HepG2 (cell line): ENCODE results near the gene HYAL2. TPM values are rescaled to one million over a fixed set of nuclear protein-coding genes. Genes with fewer than 3 reads are reported as not detected.

ENCODE experiments used
- BRD4 ChIP-seq: sonication (generic); formaldehyde crosslinking; IDR thresholded peaks from 2 replicates; pipeline ENCODE4 v1.4.0; 2020; ENCODE audit warnings: missing genetic modification reagents
- CREB1 ChIP-seq, 2 experiments: fragments of 450-650 bp in 1 of 2; IDR thresholded peaks; 2 replicates each; pipeline ENCODE4 v1.6.1; 2016 to 2017; ENCODE audit warnings: control low read depth in 1 of 2, mild to moderate bottlenecking in 1 of 2, missing compliant biosample characterization in 1 of 2, missing genetic modification characterization in 1 of 2
- HDAC2 ChIP-seq: sonication (generic); formaldehyde crosslinking; IDR thresholded peaks from 2 replicates; pipeline ENCODE4 v1.4.0; 2020; ENCODE audit warnings: missing genetic modification reagents
- JUN ChIP-seq: sonication (generic); formaldehyde crosslinking; IDR thresholded peaks from 2 replicates; pipeline ENCODE4 v1.4.0; 2020; ENCODE audit warnings: mild to moderate bottlenecking, missing genetic modification reagents
- KDM4B ChIP-seq: sonication (generic); formaldehyde crosslinking; IDR thresholded peaks from 2 replicates; pipeline ENCODE4 v1.4.0; 2020; ENCODE audit warnings: missing genetic modification reagents
- THAP11 ChIP-seq: IDR thresholded peaks from 2 replicates; pipeline ENCODE4 v1.6.1; 2016; ENCODE audit warnings: missing biosample characterization, missing genetic modification reagents
- ZNF441 ChIP-seq: sonication (generic); formaldehyde crosslinking; IDR thresholded peaks from 2 replicates; pipeline ENCODE4 v1.7.0; 2021; ENCODE audit warnings: missing genetic modification reagents, borderline replicate concordance
- ZNF558 ChIP-seq: sonication (generic); formaldehyde crosslinking; IDR thresholded peaks from 2 replicates; pipeline ENCODE4 v1.9.0; 2022; ENCODE audit warnings: mild to moderate bottlenecking, missing genetic modification reagents, borderline replicate concordance
- ZNF670 ChIP-seq: sonication (generic); formaldehyde crosslinking; IDR thresholded peaks from 2 replicates; pipeline ENCODE4 v1.8.0; 2022; ENCODE audit warnings: mild to moderate bottlenecking, missing genetic modification reagents, borderline replicate concordance
- ZNF775 ChIP-seq: sonication (generic); formaldehyde crosslinking; IDR thresholded peaks from 2 replicates; pipeline ENCODE4 v1.4.0; 2020; ENCODE audit warnings: missing genetic modification reagents, mild to moderate bottlenecking, moderate library complexity, borderline replicate concordance
- ZNF780A ChIP-seq: sonication (generic); formaldehyde crosslinking; IDR thresholded peaks from 2 replicates; pipeline ENCODE4 v1.8.0; 2022; ENCODE audit warnings: mild to moderate bottlenecking, missing genetic modification reagents, moderate library complexity
- polyA plus RNA-seq, 8 experiments: library from polyadenylated mRNA; depleted of rRNA in 3 of 8; stranded (reverse) in 7 of 8; unstranded in 1 of 8; fragments of >200 nt; fragmentation: Illumina TruSeq in 4 of 8; extraction: Trizol in 4 of 8; gene quantifications; 2 replicates each; pipeline versions ENCODE4 v1.2.1 to v1.2.3, GENCODE V29; 2011 to 2016; ENCODE audit warnings: low read depth in 4 of 8, missing spikeins in 1 of 8, mixed read lengths in 1 of 8; ENCODE audit not compliant: insufficient read depth in 1 of 8
- total RNA-seq, 5 experiments: library from RNA; depleted of rRNA; stranded (reverse); fragments of >200 nt; fragmentation: Illumina TruSeq; extraction: Trizol; gene quantifications; 2 replicates each; pipeline ENCODE4 v1.2.3, GENCODE V29; 2016; ENCODE audit warnings: low read depth in 1 of 5
- TF ChIP-seq, protein P1 (sequence below): sonication (generic); formaldehyde crosslinking; conservative IDR thresholded peaks from 2 replicates; pipeline ENCODE4 v1.8.0; 2022; ENCODE audit warnings: low read depth, missing genetic modification reagents
- TF ChIP-seq, protein P2 (sequence below): sonication (generic); formaldehyde crosslinking; IDR thresholded peaks from 2 replicates; pipeline ENCODE4 v1.5.0; 2020; ENCODE audit warnings: mild to moderate bottlenecking, missing genetic modification reagents, borderline replicate concordance
- TF ChIP-seq, protein P3 (sequence below), 2 experiments: sonication (generic) in 1 of 2; formaldehyde crosslinking in 1 of 2; IDR thresholded peaks; 2 replicates each; pipeline versions ENCODE4 v1.4.0 to v1.6.1; 2016 to 2020; ENCODE audit warnings: borderline replicate concordance in 1 of 2, low read depth in 1 of 2, mild to moderate bottlenecking in 1 of 2, missing genetic modification reagents in 1 of 2
- TF ChIP-seq, protein P4 (sequence below): sonication (generic); formaldehyde crosslinking; IDR thresholded peaks from 2 replicates; pipeline ENCODE4 v1.8.1; 2023; ENCODE audit warnings: mild to moderate bottlenecking, inconsistent platforms, moderate library complexity, missing genetic modification reagents, borderline replicate concordance
- TF ChIP-seq, protein P5 (sequence below): sonication (generic); formaldehyde crosslinking; IDR thresholded peaks from 2 replicates; pipeline ENCODE4 v1.5.0; 2020; ENCODE audit warnings: missing genetic modification reagents, mild to moderate bottlenecking, borderline replicate concordance

Gene HYAL2
- total and polyA plus RNA-seq, 2 of the 13 experiments (the other 11 are each of a cell fraction or from before 2014, with no cell fraction given): 76.2 to 102 TPM

DNA sequence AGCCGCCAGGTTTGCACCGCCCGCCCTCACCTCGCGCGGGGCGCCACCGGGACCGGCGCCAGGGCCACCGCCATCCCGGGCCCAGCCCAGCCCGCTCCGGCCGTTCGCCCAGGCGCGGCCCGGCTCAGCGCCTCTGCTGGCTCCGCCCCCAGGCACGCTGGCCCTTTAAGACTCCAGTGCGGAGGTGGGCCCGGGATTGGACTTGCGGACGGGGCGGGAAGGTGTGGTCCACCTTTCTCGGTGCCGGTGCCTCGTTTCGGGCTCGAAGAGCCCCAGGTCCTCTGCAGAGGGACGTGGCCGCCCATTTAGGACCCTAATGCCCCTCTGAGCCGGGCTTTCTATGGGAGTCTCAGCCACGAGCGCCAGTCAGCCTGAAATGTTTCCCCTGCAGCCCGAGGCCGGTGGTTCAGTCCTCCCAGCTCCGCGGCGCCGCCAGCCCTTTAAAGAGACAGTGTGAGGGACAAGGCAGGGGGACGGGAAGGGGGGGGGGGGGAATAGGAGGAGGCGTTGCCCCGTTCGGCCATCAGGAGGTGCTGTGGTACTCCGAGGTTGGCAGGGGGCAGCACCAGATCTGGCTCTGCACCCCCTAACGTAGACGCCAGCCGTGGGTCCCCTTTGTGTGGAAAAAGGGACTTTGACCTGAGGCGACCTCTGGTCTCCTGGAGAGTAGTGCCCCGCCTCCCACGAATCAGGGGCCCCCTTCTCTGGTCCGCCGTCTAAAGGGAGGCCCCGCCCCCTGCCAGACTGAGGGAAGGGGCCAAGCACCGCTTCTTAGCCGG is 1.0 kb downstream of the HYAL2 start (continued):
- TF ChIP-seq THAP11 (CRISPR knock-in tag) (peak; percentile 70), JUN (CRISPR knock-in tag) (no peak), ZNF780A (CRISPR knock-in tag) (no peak), BRD4 (no peak), ZNF670 (CRISPR knock-in tag) (no peak), ZNF558 (0 out of 2 replicates have a peak, but pooled peaks have one; percentile 66), ZNF775 (CRISPR knock-in tag) (no peak), ZNF441 (no peak; the same call in 1 of the 2 replicates), KDM4B (CRISPR knock-in tag) (0 out of 2 replicates have a peak, but pooled peaks have one; percentile 12), CREB1 (IDR thresholded peaks at IDR 0.05) (no peak), CREB1 (CRISPR knock-in tag; IDR thresholded peaks at IDR 0.05) (peak; percentile 56; the same call in 1 of the 2 replicates), HDAC2 (CRISPR knock-in tag) (peak; percentile 43; the same call in 1 of the 2 replicates)
- TF ChIP-seq, protein P1, sequence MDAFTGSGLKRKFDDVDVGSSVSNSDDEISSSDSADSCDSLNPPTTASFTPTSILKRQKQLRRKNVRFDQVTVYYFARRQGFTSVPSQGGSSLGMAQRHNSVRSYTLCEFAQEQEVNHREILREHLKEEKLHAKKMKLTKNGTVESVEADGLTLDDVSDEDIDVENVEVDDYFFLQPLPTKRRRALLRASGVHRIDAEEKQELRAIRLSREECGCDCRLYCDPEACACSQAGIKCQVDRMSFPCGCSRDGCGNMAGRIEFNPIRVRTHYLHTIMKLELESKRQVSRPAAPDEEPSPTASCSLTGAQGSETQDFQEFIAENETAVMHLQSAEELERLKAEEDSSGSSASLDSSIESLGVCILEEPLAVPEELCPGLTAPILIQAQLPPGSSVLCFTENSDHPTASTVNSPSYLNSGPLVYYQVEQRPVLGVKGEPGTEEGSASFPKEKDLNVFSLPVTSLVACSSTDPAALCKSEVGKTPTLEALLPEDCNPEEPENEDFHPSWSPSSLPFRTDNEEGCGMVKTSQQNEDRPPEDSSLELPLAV (CRISPR knock-in tag): no peak
- TF ChIP-seq, protein P2, sequence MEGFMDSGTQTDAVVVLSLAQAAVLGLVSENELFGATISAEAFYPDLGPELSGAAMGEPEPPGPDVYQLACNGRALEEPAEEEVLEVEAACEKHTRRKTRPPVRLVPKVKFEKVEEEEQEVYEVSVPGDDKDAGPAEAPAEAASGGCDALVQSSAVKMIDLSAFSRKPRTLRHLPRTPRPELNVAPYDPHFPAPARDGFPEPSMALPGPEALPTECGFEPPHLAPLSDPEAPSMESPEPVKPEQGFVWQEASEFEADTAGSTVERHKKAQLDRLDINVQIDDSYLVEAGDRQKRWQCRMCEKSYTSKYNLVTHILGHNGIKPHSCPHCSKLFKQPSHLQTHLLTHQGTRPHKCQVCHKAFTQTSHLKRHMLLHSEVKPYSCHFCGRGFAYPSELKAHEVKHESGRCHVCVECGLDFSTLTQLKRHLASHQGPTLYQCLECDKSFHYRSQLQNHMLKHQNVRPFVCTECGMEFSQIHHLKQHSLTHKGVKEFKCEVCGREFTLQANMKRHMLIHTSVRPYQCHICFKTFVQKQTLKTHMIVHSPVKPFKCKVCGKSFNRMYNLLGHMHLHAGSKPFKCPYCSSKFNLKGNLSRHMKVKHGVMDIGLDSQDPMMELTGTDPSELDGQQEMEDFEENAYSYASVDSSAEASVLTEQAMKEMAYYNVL (CRISPR knock-in tag): no peak
- TF ChIP-seq, protein P3, sequence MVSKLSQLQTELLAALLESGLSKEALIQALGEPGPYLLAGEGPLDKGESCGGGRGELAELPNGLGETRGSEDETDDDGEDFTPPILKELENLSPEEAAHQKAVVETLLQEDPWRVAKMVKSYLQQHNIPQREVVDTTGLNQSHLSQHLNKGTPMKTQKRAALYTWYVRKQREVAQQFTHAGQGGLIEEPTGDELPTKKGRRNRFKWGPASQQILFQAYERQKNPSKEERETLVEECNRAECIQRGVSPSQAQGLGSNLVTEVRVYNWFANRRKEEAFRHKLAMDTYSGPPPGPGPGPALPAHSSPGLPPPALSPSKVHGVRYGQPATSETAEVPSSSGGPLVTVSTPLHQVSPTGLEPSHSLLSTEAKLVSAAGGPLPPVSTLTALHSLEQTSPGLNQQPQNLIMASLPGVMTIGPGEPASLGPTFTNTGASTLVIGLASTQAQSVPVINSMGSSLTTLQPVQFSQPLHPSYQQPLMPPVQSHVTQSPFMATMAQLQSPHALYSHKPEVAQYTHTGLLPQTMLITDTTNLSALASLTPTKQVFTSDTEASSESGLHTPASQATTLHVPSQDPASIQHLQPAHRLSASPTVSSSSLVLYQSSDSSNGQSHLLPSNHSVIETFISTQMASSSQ (IDR thresholded peaks at IDR 0.05; ENCODE audit: low read depth): no peak; the same call in 1 of the 2 replicates
- TF ChIP-seq, protein P3 (CRISPR knock-in tag; IDR thresholded peaks at IDR 0.05; ENCODE audit: borderline replicate concordance): peak; percentile 42; the same call in 1 of the 2 replicates
- TF ChIP-seq, protein P4, sequence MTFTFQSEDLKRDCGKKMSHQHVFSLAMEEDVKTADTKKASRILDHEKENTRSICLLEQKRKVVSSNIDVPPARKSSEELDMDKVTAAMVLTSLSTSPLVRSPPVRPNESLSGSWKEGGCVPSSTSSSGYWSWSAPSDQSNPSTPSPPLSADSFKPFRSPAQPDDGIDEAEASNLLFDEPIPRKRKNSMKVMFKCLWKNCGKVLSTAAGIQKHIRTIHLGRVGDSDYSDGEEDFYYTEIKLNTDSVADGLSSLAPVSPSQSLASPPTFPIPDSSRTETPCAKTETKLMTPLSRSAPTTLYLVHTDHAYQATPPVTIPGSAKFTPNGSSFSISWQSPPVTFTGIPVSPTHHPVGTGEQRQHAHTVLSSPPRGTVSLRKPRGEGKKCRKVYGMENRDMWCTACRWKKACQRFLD (CRISPR knock-in tag): no peak
- TF ChIP-seq, protein P5, sequence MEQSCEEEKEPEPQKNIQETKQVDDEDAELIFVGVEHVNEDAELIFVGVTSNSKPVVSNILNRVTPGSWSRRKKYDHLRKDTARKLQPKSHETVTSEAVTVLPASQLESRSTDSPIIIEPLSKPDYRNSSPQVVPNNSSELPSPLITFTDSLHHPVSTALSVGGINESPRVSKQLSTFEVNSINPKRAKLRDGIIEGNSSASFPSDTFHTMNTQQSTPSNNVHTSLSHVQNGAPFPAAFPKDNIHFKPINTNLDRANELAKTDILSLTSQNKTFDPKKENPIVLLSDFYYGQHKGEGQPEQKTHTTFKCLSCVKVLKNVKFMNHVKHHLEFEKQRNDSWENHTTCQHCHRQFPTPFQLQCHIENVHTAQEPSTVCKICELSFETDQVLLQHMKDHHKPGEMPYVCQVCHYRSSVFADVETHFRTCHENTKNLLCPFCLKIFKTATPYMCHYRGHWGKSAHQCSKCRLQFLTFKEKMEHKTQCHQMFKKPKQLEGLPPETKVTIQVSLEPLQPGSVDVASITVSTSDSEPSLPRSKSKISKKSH (CRISPR knock-in tag): no peak
